K562 (cell line): ENCODE data around the gene DHX29. TPM values are rescaled to one million over a fixed set of nuclear protein-coding genes. Genes with fewer than 3 reads are reported as not detected.
A peak's percentile ranks its signal among the peaks of the same experiment; 100 is the strongest.

Source experiments
- ETV1 ChIP-seq: fragments of 450-650 bp; conservative IDR thresholded peaks from 2 replicates; pipeline ENCODE4 v1.6.1; 2016; ENCODE audit warnings: missing genetic modification characterization, control low read depth, low read depth, missing compliant biosample characterization
- GATAD2A ChIP-seq: fragments of 450-650 bp; IDR thresholded peaks from 2 replicates; pipeline ENCODE4 v1.6.1; 2017
- HDAC1 ChIP-seq, 2 experiments: fragments of 450-650 bp; IDR thresholded peaks; 2 replicates each; pipeline ENCODE4 v1.6.1; 2016 to 2017; ENCODE audit warnings: inconsistent platforms in 1 of 2, mild to moderate bottlenecking in 1 of 2, moderate library complexity in 1 of 2
- KLF13 ChIP-seq: fragments of 450-650 bp; IDR thresholded peaks from 2 replicates; pipeline ENCODE4 v1.6.1; 2016; ENCODE audit warnings: missing genetic modification characterization, low read depth, mild to moderate bottlenecking, missing compliant biosample characterization, moderate library complexity, borderline replicate concordance
- NBN ChIP-seq: fragments of 450-650 bp; IDR thresholded peaks from 2 replicates; pipeline ENCODE4 v1.6.1; 2016; ENCODE audit warnings: low read depth, mild to moderate bottlenecking
- NCOA1 ChIP-seq: fragments of 450-650 bp; IDR thresholded peaks from 2 replicates; pipeline ENCODE4 v1.6.1; 2016; ENCODE audit warnings: low read depth
- NRF1 ChIP-seq, 2 experiments: fragments of 450-650 bp; IDR thresholded peaks in 1 of 2; conservative IDR thresholded peaks in 1 of 2; 2 replicates each; pipeline ENCODE4 v1.6.1; 2014; ENCODE audit warnings: mild to moderate bottlenecking in 2 of 2
- PHB ChIP-seq: fragments of 250-450 bp; sonication (Bioruptor Pico); IDR thresholded peaks from 2 replicates; pipeline ENCODE4 v1.5.0; 2021
- POLR2G ChIP-seq: fragments of 200-400 bp; formaldehyde crosslinking; IDR thresholded peaks from 2 replicates; pipeline ENCODE4 v1.6.1; 2017; ENCODE audit warnings: low read depth, mild to moderate bottlenecking, antibody characterized with exemption, low read length, moderate library complexity
- RBBP5 ChIP-seq: fragments of 200-600 bp; sonication (generic); IDR thresholded peaks from 2 replicates; pipeline ENCODE4 v1.6.1; 2012; ENCODE audit warnings: borderline replicate concordance, mild to moderate bottlenecking, low read length, control low read depth, inconsistent platforms; ENCODE audit not compliant: insufficient read depth, poor library complexity, severe bottlenecking
- RBM34 ChIP-seq: fragments of 200-400 bp; formaldehyde crosslinking; IDR thresholded peaks from 2 replicates; pipeline ENCODE4 v1.6.1; 2018; ENCODE audit warnings: low read length, borderline replicate concordance; ENCODE audit not compliant: insufficient read depth
- ZBTB8A ChIP-seq: fragments of 450-650 bp; IDR thresholded peaks from 2 replicates; pipeline ENCODE4 v1.6.1; 2018; ENCODE audit warnings: mild to moderate bottlenecking, moderate library complexity; ENCODE audit not compliant: partially characterized antibody
- ZNF224 ChIP-seq: sonication (generic); formaldehyde crosslinking; IDR thresholded peaks from 2 replicates; pipeline ENCODE4 v1.8.0; 2022; ENCODE audit warnings: mild to moderate bottlenecking, missing genetic modification reagents
- ZNF584 ChIP-seq: fragments of 200-800 bp; sonication (Bioruptor generic); IDR thresholded peaks from 2 replicates; pipeline ENCODE4 v1.6.1; 2016; ENCODE audit warnings: low read depth, mild to moderate bottlenecking, missing genetic modification characterization, missing compliant biosample characterization
- polyA plus RNA-seq, 8 experiments: library from polyadenylated mRNA; depleted of rRNA in 4 of 8; stranded (reverse) in 5 of 8; unstranded in 3 of 8; fragments of >200 nt; fragmentation: Nextera tagmentation in 2 of 8; fragmentation: Illumina TruSeq in 1 of 8; extraction: Ambion mirVana in 2 of 8; extraction: Trizol in 1 of 8; gene quantifications; 2 replicates each; pipeline versions ENCODE4 v1.2.1 to v1.2.3, GENCODE V29; 2011 to 2014; ENCODE audit warnings: inconsistent platforms in 1 of 8, missing spikeins in 1 of 8
- total RNA-seq, 7 experiments: library from RNA; depleted of rRNA in 6 of 7; stranded (reverse); fragments of >200 nt in 6 of 7; fragmentation: Illumina TruSeq in 2 of 7; extraction: Trizol in 2 of 7; gene quantifications; 2 replicates each; pipeline versions ENCODE4 v1.2.1 to v1.2.3, GENCODE V29; 2011 to 2021; ENCODE audit warnings: low replicate concordance in 1 of 7
- TF ChIP-seq, protein P1 (sequence below): sonication (generic); formaldehyde crosslinking; IDR thresholded peaks from 2 replicates; pipeline ENCODE4 v1.8.1; 2023; ENCODE audit warnings: mild to moderate bottlenecking, missing genetic modification reagents, moderate library complexity
- TF ChIP-seq, protein P2 (sequence below): fragments of 450-650 bp; conservative IDR thresholded peaks from 2 replicates; pipeline ENCODE4 v1.6.1; 2016; ENCODE audit warnings: missing genetic modification characterization, low read depth, mild to moderate bottlenecking, missing compliant biosample characterization, moderate library complexity
- TF ChIP-seq, protein P3 (sequence below): fragments of 450-650 bp; IDR thresholded peaks from 2 replicates; pipeline ENCODE4 v1.6.1; 2017; ENCODE audit warnings: antibody characterized with exemption
- TF ChIP-seq, protein P4 (sequence below): sonication (generic); formaldehyde crosslinking; IDR thresholded peaks from 2 replicates; pipeline ENCODE4 v1.8.0; 2023; ENCODE audit warnings: mild to moderate bottlenecking, missing genetic modification reagents

DHX29 gene
- total and polyA plus RNA-seq, 9 of the 15 experiments (the other 6 are each of a cell fraction or from before 2014, with no cell fraction given) = 7.5 to 42.1 (median 25.0) TPM

GRCh38 chr5:55307383-55308253 is at the start of gene DHX29, which contains the start of gene MTREX (continued):
- TF ChIP-seq HDAC1 (IDR thresholded peaks at IDR 0.05) (peak in 1 of 2 experiments; percentile 43; a peak in 1 of 4 replicates), RBM34 (no peak), ETV1 (tag) (0 out of 2 replicates have a peak, but pooled peaks have one; percentile 27), RBBP5 (peak; percentile 96), PHB (CRISPR knock-in tag) (0 out of 2 replicates have a peak, but pooled peaks have one; percentile 31), POLR2G (peak; percentile 92), GATAD2A (no peak), NCOA1 (0 out of 2 replicates have a peak, but pooled peaks have one; percentile 29), ZNF584 (0 out of 2 replicates have a peak, but pooled peaks have one; percentile 72), KLF13 (tag) (no peak), NRF1 (conservative IDR thresholded peaks at IDR 0.05 in 1 of 2, IDR thresholded peaks at IDR 0.05 in 1 of 2) (peak; percentile 67 to 77), ZBTB8A (no peak), NBN (peak; percentile 72; the same call in 1 of the 2 replicates), ZNF224 (0 out of 2 replicates have a peak, but pooled peaks have one; percentile 51)
- TF ChIP-seq, protein P1, sequence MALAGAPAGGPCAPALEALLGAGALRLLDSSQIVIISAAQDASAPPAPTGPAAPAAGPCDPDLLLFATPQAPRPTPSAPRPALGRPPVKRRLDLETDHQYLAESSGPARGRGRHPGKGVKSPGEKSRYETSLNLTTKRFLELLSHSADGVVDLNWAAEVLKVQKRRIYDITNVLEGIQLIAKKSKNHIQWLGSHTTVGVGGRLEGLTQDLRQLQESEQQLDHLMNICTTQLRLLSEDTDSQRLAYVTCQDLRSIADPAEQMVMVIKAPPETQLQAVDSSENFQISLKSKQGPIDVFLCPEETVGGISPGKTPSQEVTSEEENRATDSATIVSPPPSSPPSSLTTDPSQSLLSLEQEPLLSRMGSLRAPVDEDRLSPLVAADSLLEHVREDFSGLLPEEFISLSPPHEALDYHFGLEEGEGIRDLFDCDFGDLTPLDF (CRISPR knock-in tag) = 0 out of 2 replicates have a peak, but pooled peaks have one; percentile 36
- TF ChIP-seq, protein P2, sequence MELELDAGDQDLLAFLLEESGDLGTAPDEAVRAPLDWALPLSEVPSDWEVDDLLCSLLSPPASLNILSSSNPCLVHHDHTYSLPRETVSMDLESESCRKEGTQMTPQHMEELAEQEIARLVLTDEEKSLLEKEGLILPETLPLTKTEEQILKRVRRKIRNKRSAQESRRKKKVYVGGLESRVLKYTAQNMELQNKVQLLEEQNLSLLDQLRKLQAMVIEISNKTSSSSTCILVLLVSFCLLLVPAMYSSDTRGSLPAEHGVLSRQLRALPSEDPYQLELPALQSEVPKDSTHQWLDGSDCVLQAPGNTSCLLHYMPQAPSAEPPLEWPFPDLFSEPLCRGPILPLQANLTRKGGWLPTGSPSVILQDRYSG (tag) = 0 out of 2 replicates have a peak, but pooled peaks have one; percentile 37
- TF ChIP-seq, protein P3, sequence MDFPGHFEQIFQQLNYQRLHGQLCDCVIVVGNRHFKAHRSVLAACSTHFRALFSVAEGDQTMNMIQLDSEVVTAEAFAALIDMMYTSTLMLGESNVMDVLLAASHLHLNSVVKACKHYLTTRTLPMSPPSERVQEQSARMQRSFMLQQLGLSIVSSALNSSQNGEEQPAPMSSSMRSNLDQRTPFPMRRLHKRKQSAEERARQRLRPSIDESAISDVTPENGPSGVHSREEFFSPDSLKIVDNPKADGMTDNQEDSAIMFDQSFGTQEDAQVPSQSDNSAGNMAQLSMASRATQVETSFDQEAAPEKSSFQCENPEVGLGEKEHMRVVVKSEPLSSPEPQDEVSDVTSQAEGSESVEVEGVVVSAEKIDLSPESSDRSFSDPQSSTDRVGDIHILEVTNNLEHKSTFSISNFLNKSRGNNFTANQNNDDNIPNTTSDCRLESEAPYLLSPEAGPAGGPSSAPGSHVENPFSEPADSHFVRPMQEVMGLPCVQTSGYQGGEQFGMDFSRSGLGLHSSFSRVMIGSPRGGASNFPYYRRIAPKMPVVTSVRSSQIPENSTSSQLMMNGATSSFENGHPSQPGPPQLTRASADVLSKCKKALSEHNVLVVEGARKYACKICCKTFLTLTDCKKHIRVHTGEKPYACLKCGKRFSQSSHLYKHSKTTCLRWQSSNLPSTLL = 0 out of 2 replicates have a peak, but pooled peaks have one; percentile 45
- TF ChIP-seq, protein P4, sequence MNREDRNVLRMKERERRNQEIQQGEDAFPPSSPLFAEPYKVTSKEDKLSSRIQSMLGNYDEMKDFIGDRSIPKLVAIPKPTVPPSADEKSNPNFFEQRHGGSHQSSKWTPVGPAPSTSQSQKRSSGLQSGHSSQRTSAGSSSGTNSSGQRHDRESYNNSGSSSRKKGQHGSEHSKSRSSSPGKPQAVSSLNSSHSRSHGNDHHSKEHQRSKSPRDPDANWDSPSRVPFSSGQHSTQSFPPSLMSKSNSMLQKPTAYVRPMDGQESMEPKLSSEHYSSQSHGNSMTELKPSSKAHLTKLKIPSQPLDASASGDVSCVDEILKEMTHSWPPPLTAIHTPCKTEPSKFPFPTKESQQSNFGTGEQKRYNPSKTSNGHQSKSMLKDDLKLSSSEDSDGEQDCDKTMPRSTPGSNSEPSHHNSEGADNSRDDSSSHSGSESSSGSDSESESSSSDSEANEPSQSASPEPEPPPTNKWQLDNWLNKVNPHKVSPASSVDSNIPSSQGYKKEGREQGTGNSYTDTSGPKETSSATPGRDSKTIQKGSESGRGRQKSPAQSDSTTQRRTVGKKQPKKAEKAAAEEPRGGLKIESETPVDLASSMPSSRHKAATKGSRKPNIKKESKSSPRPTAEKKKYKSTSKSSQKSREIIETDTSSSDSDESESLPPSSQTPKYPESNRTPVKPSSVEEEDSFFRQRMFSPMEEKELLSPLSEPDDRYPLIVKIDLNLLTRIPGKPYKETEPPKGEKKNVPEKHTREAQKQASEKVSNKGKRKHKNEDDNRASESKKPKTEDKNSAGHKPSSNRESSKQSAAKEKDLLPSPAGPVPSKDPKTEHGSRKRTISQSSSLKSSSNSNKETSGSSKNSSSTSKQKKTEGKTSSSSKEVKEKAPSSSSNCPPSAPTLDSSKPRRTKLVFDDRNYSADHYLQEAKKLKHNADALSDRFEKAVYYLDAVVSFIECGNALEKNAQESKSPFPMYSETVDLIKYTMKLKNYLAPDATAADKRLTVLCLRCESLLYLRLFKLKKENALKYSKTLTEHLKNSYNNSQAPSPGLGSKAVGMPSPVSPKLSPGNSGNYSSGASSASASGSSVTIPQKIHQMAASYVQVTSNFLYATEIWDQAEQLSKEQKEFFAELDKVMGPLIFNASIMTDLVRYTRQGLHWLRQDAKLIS = peak; percentile 48; the same call in 1 of the 2 replicates
